HG03442 (cell line): ENCODE results near the gene TRERF1.

Source experiments
- ATAC-seq: cut with Tn5 transposase; IDR thresholded peaks from one replicate; pipeline ENCODE4 v1.9.1; 2021; ENCODE audit warnings: mild to moderate bottlenecking, moderate library complexity; ENCODE audit not compliant: unreplicated experiment

Gene TRERF1

GRCh38 chr6:42279144-42279781, 172.5 kb downstream of the TRERF1 start:
- ATAC-seq = no peak

DNA sequence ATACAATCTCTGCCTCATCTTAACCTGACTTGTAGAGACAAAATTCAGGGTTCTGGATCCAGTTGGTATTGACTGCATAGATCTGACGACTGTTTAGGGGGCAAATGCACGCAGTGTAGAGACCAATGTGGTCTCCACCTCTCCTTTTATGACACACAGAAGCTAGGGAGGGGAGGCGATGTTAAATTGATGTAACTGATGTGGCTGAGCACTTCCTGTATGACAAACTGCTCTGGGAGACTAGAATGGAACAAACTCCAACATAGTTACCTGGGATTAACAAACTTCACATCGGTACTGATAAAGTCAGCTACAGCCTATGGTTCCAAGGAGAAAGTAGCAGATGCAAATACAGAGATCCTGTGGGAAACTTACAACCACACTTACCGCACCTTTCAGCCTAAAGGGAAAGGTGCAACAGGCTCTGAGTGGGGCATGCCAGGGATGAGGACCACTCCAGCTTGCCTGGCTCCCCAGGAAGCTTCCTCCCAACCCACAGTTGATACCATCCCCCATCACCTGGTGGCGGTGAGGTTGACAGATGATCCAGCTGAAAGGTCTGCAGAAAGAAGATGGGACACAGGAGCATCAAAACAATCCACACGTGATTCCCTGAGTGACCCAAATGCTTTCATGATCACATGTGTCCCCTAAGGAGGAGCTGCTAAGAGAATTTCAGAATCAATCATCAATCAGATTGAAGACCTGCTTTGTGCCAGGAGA, 173.4 kb downstream of the TRERF1 start:
- ATAC-seq = no peak

DNA sequence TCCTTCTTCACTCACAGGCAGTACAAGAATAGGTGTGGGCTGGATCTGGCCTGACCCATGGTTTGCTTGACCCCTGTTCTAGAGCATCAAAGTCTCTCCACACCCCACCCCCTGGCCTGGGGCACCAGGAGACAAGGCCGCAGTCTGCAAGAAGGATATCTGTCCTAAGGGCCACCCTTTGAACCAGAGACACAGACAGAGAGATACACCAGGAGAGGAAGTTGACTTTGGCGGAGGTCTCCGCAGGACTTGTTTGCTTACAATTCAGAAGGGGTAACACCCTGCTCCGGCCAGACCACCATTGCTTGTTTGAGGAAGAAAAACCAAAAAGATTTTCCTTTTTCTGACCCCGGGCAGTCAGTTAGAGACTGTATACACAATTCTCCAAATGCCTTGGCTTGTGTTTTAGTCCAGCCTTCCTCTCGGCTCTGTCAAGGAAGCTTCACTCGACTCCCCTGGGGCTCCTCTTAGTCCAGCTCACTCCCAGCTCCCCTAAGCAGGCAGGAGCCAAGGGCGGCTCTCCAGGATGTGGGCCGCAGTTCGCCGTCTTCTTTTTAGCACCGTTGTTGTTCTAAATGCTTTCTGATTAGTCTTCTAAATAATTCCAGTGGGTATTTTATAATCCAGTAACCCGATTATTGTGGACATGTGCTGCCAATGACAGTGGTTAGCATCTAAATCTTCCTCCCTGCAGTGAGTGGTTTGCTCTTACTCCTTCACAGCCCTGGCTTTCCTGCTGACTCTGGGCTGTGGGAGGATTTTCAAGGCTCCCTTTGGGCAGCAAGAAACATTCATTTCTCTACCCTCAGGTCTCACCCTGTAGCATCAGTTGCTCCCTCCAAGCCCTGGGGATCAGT, 175.5 kb downstream of the TRERF1 start:
- no peak for ATAC-seq

- no peak for ATAC-seq
Measured at GRCh38 chr6:42275376-42276033, 176.2 kb downstream of the TRERF1 start.

DNA sequence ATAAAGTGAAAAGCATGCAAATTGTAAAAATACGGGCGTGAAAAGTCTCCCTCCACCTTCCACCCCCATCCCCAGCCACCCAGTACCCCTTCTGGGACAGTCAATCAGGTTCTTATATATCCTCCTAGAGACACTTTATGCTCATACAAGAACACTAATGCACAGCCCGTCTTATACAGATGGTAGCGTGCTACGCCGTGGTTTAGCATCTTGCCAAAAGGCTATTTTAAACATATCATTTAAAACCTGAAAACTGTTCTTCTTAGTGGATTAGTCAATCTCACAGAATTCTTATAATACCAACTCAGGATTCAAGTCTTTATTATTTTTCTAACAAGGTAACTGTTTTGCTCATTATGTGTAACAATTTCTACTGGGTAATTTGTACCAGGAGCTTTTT, 176.8 kb downstream of the TRERF1 start:
- no peak for ATAC-seq

- ATAC-seq = no peak
Measured at GRCh38 chr6:42271834-42272805, 179.6 kb downstream of the TRERF1 start.

DNA sequence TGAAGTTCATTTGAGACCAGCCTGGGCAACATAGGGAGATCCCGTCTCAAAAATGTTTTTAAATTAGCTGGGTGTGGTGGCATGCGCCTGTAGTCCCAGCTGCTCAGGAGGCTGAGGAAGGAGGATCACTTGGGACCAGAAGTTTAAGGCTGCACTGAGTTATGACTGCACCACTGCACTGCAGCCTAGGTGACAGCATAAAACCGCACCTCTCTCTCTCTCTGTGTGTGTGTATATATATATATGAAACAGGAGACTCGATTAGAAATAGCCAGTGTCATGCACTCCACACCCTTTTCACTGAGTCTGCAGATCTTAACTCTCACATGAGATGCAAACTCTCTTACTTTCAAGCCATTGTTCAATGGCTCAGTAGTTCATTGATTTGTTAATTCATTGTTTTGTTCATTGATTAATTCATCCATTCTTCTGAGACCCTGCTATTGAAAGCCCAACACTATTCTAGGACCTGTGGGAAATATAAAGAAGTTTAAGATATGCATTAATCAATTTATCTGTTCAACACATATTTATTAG, 181.7 kb downstream of the TRERF1 start:
- peak; percentile 34 for ATAC-seq

DNA sequence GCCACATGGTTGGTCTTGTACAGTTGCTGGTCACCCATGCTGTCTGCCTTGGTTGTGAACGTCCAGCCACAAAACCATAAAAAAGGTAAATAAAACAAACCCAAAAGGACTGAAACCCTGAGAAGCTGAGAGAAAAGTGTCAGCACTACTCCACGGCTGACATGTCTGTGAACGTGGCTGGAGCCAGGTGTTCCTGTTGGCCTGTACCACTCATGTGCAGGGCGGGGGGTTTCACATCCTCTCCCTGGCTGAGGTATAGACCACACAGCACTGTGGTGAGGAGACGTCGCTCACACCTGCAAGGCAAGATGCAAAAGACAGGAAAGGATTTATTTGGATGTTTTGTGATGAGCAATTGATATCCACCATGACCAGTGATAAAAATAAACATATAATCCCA, 182.2 kb downstream of the TRERF1 start:
- ATAC-seq = peak; percentile 82

- no peak for ATAC-seq
Measured at GRCh38 chr6:42268835-42269204, 182.9 kb downstream of the TRERF1 start.

- no peak for ATAC-seq
Measured at GRCh38 chr6:42268016-42268834, 183.5 kb downstream of the TRERF1 start.

GRCh38 chr6:42266538-42266937, 185.2 kb downstream of the TRERF1 start:
- no peak for ATAC-seq

- no peak for ATAC-seq
Measured at GRCh38 chr6:42264852-42265390, 186.8 kb downstream of the TRERF1 start.

DNA sequence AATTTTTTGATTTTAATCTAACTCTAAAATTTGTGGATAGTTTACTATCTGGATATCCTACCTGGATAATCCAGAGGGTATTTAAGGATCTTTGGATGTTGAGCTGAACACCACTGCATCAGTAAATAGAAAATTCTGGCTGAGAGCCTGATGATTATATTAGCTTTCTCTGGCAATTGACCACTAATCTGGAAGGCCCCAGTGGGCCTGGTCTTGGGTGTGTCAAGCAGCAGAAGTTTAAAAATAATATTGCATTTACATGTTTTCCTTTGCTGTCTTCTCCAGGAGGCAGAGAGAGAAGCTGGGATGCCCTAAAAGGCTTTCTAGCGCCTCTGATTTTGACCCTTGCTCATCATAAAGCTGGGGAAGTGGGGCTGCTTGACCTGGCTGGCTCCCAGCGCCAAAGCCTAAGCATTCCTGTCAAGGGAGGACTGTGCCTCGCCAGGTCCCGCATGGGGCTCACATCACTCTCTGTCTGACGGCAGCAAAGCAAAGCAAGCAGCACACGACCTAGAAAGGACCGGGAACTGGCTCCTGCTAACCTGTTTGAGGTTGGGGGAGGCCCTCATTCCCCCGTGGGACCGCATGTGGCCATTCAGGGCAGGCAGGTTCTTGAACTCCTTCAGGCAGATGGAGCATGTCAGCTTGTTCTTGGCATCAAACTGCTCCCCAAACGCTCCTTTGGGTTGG, 187.4 kb downstream of the TRERF1 start:
- no peak for ATAC-seq

DNA sequence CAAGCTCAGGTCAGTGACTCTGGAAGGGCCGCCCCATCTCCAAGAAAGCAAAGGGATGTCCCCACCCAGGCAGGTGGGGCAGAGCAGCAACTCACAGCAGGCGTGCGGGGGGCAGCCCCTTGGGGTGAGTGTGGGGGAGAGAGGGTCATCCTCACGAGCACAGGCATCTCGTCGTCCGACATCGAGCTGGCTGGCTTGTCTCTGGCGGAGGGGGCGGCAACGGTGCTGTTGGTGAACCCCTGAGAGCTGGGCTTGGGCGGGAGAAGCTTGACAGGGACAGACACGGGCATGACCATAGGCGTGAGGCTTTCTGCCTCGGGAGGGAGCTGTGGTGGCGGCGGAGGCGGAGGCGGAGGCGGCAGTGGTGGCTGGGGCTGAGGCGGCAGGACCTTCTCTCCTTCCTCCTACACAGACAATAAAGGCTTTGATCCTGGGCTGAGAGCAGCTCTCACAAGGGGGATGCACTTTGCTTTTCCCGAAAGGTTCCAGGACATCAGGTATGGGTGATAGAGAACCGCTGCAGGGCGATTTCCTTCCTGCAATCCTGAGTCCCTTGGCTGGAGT, 188.5 kb downstream of the TRERF1 start:
- no peak for ATAC-seq

GRCh38 chr6:42260972-42261371, 190.8 kb downstream of the TRERF1 start:
- ATAC-seq = no peak

DNA sequence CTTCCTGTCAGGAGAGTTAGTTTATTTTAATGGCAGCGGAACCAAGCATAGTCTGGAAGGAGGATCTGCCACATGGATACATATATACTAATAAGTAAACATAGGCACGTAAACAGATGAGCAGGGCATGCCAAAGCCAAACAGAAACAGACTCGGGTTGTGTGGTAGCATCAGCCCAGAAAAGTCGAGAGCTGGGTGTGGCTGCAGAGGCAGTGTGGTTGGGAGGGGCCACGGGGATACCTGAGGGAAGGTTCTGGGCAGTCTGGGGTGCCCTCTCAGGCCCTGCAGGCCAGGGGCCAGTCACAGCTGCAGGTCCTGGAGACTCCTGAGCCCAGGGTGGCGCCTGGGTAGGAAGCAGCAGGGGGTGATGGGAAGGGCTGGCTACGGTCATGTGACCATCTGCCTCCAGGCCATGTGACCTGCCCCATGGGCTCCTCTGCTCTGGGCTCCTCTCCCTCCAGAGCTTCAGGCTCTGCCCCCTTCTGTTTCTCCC, 191.3 kb downstream of the TRERF1 start:
- ATAC-seq = no peak

DNA sequence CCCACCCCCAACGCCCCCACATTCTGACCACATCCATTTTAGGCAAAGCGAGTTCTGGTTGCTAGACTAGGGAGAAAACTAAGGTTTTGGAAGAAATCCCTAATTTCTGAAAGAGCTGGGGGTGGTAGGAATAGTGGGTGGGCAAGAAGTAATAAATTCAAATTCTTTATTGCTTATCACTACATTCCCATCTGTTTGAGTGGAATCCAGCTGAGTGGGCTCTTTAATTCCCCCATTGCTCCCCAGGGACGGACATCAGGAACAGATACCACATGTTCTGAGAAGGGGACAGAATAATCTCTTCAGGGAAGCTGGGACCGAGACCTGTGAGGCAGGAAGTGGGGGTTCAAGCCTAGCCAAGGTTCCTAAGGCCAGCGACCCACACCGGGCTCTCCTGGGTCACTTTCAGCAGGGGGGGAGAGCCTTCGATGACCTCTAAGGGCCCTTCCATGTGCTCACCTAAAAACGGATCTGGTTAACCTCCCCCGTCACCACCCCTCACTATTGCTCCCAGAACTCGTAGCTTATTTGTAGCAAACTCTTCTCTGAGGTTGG, 191.8 kb downstream of the TRERF1 start:
- no peak for ATAC-seq
